Amygdala (tissue), 56 donors: ENCODE data around the gene ADAMTS17.

ENCODE experiments used
- DNase-seq, 56 donors: peaks; one replicate each; lab custom pipeline; 2025; lab: John Stamatoyannopoulos, UW

ADAMTS17 gene

DNA sequence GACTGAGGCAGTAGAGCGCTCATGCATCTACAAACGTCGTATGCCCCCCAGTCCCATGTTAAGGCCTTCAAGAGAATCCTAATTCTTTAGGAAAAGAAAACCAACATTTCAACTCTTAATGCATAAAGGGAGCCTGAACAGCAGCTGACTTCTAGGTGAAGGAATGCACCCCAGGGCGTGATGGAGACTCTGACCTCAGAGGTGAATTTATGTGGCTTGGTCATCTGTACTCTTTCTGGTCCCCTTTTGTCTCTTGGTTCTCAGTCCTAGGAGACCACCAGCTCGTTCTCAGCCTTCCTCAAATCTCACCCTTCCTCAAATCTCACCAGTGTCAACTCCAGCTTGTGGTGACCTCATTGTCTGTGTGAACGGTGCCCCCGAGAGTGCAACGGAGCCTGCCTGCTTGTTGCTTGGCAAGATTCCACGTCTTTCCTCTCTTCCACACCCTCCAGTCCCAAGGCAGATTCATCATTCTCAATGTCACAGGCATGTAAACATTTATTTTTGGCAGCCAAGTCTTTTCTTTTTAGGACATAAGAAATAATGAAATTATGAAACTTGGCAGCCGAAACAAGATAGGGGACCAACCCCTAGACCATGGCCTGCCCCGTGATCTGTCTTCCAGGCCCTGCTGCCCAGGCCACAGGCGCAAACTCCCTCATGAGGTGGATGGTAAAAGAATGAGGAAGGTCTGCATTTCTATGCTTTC is 166.2 kb downstream of the ADAMTS17 start:
- DNase-seq: no peak

DNA sequence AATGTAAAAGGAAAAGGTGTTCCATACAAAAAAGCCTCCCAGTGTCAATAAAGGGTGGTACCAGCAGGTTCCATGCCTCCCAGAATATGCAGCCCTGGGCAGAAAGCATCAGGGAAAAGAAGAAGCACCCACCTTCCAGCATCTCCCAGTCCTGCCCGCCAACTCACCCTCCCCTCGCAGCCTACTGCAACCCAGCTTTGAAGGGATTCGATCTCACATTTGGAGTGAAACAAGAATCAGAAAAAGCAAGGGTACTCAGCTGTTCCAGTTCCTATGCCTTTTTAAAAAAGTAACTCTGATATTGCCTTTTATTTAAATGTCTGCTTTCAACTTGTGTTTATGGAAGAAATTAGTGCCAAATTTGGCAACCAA is 166.9 kb downstream of the ADAMTS17 start:
- no peak for DNase-seq

DNA sequence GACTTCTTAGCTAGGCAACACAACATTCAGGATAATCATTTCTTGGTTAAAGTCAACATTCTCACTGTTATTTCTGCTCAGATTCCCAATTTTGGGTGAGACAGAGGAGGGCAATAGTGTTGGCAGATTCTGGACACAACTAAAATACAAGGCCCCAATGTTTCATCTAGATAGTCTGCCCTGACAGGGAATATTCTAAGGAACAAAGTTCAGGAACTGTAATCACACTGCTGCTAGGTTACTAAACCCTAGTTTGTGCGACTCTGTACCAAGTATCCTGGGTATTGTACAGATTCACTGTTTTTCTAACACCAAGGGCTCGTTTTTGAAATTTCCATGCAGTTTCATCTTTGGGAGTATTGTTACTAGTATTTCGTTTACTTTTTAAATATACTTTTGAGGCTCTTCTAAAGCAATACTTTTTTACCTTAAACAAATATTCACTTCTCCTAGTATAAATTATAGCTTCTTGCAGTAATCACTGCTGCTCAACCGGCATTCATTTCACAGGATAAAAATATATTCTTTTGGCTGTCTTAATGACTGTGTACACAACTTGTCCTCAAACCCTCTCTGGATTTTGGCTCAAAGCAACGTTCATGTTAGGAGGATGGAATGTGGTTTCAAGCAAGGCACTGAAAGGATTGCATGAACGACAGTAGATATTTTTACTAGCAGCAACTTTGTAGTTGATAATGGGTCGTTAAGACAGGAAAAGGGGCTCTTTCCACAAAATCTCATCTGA is 167.4 kb downstream of the ADAMTS17 start:
- no peak for DNase-seq

- no peak for DNase-seq
Observed at GRCh38 chr15:100172356-100173024, 169.3 kb downstream of the ADAMTS17 start.

- DNase-seq: no peak
Observed at GRCh38 chr15:100171411-100171810, 170.4 kb downstream of the ADAMTS17 start.

DNA sequence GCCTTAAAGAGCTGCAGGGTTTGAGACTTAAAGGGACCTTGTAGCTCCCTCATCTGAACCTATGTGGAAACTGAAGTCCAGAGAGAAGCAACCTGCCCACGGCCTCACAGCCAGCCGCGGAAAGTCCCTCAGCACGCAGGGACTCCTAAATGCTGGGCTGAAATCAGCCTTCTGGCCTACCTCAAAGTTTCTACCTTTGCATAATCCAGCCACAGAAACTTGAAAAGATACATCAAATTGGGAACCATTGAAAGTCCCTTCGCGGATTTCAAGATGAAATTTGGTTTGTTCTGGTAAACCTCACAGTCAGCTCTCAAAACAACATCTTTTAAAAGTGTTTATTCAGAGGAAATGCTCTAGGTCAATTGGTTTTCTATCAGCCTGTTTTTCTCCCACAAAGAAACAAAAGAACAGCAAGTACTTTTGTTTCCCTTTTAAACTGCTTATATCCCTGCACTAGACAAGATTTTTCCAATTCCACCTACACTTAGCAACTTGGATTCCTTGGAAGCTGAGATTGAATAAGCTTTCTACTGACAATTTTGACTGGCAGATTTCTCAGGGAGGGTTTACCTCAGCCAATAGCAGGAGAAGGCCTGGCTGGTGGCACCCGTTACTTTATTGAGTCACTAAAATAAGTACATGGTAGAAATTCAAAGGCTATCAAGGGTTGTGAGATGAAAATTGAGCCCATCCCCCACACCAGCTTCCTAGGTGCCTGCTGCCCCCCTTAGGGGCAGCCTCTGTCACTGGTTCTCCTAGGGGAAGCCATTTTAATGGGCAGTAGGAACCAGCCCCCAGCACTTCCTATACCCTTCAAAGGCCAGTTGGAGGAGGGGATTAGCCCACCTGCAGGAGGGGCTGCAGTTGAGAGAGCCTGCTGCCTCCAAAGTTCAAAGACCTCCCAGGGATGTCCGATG is 171.2 kb downstream of the ADAMTS17 start:
- no peak for DNase-seq

GRCh38 chr15:100169615-100170290 is 172.0 kb downstream of the ADAMTS17 start:
- DNase-seq: no peak

DNA sequence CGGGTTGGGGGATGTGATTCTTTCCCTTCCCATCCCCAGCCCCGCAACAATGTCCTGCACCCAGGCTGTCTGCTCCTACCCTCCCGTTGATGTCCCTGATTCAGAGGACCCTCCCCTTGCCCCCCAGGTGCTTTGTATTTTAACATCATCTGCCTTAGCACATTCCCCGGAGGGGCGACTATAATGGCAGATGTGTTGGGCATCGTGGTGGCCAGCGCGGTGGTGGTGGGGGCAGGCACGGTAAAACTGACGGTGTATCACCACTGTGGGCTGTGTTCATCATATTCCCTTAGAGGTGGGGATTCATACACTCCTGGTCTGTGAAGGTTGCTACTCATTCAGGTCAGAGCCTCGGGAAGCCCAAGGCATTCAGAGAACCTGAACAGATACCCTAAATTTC is 173.0 kb downstream of the ADAMTS17 start:
- DNase-seq: no peak

DNA sequence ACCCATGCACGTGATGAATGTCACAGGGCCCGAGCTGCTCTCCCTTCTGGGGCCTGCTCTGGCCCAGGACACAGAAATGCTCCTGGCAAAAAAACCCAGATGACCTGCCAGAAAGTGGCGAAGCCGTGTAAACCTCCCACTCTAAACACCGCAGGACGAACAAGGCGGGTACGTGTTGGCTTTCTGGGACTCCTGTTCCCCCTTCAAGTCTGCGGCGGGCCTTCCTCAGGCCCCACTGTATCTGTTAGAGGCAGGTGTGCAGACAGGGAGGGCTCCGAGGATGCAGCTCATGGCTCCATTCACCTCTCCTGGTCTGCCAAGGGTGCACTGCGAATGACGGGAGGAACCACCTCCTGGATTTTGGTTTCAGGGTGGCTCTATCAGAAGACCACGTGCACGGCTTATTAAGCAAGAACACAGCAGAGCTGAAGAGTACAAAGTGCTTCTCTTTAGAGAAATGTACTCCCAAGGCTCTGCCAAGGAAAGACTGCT is 173.8 kb downstream of the ADAMTS17 start:
- peak in 27 of 56 donors; percentile 5 to 64 (median 29) for DNase-seq

- DNase-seq: no peak
Observed at GRCh38 chr15:100166313-100166712, 175.5 kb downstream of the ADAMTS17 start.

DNA sequence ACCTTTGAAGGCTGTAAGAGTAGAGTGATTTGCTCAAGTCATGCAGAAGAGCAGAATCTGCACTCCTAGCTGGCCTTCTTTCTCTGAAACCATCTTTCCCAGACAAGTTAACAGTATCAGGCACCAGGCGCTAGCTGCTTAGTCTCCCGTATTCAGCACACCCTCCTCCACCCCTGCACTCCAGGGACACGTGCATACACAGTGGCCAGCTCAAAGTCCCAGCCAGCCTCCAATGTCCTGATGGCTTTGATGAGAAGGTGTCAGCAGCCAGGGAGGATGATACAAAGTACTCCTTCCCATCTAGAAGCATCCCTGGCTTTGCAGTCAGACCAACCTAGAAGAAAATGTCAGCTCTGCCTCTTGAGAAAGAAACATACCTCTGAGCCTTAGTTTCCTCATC is 177.8 kb downstream of the ADAMTS17 start:
- DNase-seq: no peak

GRCh38 chr15:100160953-100161352 is 180.8 kb downstream of the ADAMTS17 start:
- no peak for DNase-seq

GRCh38 chr15:100159436-100159835 is 182.3 kb downstream of the ADAMTS17 start:
- no peak for DNase-seq

DNA sequence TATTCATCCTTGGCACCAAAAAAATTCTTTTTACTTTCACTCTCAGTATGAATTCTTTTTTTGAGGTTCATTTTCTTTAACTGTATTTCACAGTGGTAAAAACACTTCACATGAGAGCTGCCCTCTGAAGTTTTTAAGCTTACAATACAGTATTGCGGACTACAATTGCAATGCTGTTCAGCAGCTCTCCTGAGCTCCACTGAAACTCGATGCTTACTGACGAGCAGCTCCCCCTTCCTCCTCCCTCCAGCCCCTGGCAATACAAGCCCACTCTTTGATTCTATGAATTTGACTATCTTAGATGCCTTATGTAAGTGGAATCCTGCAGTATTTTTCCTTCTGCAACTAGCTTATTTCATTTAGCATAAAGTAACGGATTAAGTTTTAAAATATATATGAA is 183.4 kb downstream of the ADAMTS17 start:
- no peak for DNase-seq

DNA sequence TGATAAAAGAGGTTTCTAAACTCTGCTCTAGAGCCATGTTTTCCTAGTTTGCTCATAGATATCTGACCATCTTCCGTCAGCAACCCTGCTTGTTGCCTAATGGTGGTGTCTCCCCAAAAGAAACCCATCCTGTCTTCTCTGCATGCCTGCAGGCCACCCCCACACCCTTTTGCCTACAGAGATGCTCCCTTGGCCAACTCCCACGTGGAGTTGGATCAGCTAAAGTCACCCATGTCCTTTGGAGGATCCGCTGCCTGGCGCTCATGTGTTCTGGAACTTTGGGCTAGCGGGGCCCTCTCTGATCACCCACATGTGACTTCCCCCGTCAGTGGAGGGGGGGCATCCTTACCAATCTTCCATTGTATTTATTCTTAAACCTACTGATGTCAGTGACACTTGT is 185.6 kb downstream of the ADAMTS17 start:
- no peak for DNase-seq

DNA sequence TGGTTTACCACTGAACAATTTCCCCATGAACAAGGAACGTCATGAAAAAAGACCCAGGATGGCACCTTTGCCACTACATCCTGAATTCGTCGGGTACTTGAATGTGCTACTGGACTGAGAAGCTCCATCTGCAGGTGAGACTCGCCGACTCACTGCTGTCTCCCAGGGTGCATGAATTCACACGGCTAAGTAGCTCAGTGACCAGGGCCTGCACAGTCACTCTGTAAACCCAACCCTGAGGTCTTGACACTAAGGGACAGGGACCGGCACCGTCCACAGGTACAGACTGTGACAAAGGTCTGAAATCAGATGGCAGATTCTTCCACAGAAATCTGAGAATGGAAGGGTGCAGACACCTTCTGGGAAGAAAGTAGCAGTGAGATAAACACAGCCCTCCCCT is 187.4 kb downstream of the ADAMTS17 start:
- DNase-seq: no peak

DNA sequence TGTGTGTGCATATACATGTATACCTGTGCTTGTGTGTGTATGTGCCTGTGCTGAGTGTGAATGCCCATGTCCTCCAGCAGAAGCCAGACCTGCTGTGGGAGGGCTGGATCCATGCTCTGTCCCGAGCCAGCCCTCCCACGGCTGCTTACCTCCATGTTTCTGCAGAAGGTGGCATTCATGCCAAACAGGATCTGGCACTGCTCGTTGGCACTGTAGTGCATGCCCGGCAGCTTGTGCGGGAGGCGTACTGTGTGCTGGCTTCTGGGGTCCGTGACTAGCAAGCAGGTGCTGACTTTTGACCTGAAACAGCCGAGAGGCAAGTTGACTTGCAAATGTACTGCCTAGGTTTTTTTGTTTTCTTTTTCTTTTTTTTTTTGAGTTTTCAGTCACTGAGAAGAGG is 189.3 kb downstream of the ADAMTS17 start:
- peak in 4 of 56 donors; percentile 10 to 46 (median 28) for DNase-seq

DNA sequence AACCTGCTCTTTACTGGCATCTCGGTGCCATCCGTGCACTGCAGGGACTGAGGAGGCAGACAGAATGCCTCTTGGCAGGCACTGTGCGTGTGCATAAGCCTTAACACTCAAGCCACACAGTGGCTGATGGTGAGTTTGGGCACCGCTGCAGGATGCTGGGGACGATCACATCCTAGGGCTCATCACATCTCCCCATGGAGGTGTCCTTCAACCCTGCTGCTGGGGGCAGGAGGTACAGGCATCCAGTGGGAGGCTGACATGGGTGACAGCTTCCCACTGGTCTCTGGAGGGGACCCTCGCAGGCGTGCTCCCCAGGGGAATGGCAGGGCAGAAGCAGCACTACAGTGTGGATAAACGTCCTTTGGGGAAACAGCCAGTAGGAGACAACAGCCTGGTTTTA is 190.9 kb downstream of the ADAMTS17 start:
- DNase-seq: no peak

DNA sequence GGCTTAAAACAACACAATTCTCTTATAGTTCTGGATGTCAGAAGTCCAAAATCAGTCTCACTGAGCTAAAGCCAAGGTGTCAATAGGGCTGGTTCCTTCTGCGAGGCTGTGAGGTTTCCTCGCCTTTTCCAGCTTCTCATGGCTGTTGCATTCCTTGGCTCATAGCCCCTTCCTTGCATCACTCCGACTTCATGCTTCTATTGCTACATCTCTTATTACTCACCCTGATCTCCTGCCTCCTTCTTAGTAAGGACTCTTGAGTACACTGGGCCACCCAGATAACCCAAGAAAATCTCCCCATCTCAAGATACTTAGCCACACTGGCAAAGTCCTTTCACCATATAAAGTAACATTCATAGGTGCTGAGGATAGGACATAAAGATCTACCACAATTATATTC is 193.9 kb downstream of the ADAMTS17 start:
- no peak for DNase-seq

- no peak for DNase-seq
Observed at GRCh38 chr15:100143378-100143777, 198.4 kb downstream of the ADAMTS17 start.
